ENCODE data around the gene RXFP4. TPM values are rescaled to one million over a fixed set of nuclear protein-coding genes. Genes with fewer than 3 reads are reported as not detected.
"Not testable (repeated sequence)": the region's sequence is repeated elsewhere in the genome, so short reads cannot be mapped to it uniquely, and the experiment has no call there.

RXFP4 gene
- total and polyA plus RNA-seq, 4 donors: not detected

DNA sequence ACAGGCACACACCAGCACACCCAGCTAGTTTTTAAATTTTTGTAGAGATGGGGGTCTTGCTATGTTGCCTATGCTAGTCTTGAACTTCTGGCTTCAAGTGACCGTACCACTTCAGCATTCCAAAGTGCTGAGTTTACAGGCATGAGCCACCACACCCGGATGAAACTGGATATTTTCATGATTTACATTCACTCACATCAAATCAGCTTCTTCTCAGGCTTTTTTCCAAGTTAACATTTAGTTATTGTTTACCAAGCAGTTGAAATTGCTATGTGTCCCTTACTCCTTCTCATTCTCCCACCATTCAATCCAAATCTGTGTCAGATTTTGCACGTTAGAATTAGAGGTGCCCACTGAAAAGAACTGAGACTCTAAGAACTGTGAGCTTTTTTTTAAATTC is 48.6 kb upstream of the RXFP4 start:
- H3K4me3 ChIP-seq (ENCODE audit: low read depth in 1 of 3, low read length in 3 of 3): no peak overlapping the region
- peaks cover 0 to 4% (median 3%) of the 10 kb centered on the region in 4 donors for H3K36me3 ChIP-seq (ENCODE audit: control insufficient read depth in 4 of 4, insufficient read depth in 3 of 4, low read depth in 1 of 4, low read length in 3 of 4)
- H3K4me1 ChIP-seq (ENCODE audit: control insufficient read depth in 4 of 4, insufficient read depth in 4 of 4, low read length in 3 of 4): no peaks in the 10 kb centered on the region
- H3K27me3 ChIP-seq (ENCODE audit: control insufficient read depth in 4 of 4, insufficient read depth in 4 of 4, low read length in 3 of 4): no peaks in the 10 kb centered on the region
- H3K27ac ChIP-seq (ENCODE audit: low read depth in 1 of 2, low read length in 2 of 2): peak overlapping the region in 1 of 2 donors; percentile 36
- DNase-seq (ENCODE audit: low spot score): no peak
- no peak overlapping the region for H3K9ac ChIP-seq (ENCODE audit: low read depth in 1 of 2, low read length in 2 of 2)
- no peaks in the 10 kb centered on the region for H3K9me3 ChIP-seq (ENCODE audit: control insufficient read depth in 4 of 4, low read length in 3 of 4)
- WGBS: 69% methylated on average over 3 of the region's 3 CpGs
- no peak for TF ChIP-seq JUND (IDR thresholded peaks at IDR 0.05)

DNA sequence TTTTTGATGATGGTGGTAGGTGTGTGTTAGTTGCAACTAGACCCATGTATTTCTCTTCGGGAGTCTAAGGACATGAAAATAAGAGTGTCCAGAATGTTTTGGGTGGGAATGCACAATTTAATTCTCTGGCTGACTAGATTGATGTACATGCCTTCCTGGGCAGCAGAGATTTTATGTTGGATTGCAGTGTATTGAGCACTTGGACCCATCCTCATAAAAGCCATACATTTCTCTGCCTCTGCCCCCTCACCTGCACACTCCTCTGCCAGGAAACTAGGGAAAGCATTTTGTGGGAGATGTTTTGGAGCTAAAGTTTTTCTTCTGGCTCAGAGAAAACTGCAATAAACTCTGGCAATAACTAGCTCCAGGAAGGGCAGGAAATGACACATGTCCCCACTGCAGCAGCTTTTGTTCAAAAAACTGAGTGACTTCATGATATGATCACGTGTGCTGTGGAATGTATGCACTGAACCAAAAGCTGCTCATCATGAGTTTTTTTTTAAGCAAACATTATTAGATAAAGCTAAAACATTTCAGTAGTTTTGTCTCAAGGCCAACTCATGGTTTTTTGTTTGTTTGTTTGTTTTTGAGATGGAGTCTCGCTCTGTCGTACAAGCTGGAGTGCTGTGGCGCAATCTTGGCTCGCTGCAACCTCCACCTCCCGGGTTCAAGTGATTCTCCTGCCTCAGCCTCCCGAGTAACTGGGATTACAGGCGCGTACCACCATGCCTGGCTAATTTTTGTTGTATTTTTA is 47.9 kb upstream of the RXFP4 start:
- Histone ChIP-seq H3K9me3 (ENCODE audit: control insufficient read depth in 4 of 4, low read length in 3 of 4) (no peaks in the 10 kb centered on the region), H3K27ac (ENCODE audit: low read depth in 1 of 2, low read length in 2 of 2) (peak overlapping the region; percentile 36 to 49), H3K4me3 (ENCODE audit: low read depth in 1 of 3, low read length in 3 of 3) (no peak overlapping the region), H3K27me3 (ENCODE audit: control insufficient read depth in 4 of 4, insufficient read depth in 4 of 4, low read length in 3 of 4) (no peaks in the 10 kb centered on the region), H3K36me3 (ENCODE audit: control insufficient read depth in 4 of 4, insufficient read depth in 3 of 4, low read depth in 1 of 4, low read length in 3 of 4) (peaks cover 0 to 4% (median 3%) of the 10 kb centered on the region in 4 donors), H3K9ac (ENCODE audit: low read depth in 1 of 2, low read length in 2 of 2) (no peak overlapping the region), H3K4me1 (ENCODE audit: control insufficient read depth in 4 of 4, insufficient read depth in 4 of 4, low read length in 3 of 4) (no peaks in the 10 kb centered on the region)
- TF ChIP-seq SP1 (IDR thresholded peaks at IDR 0.05) (peak; percentile 12), FOXA1 (IDR thresholded peaks at IDR 0.05) (no peak), JUND (IDR thresholded peaks at IDR 0.05) (peak in 1 of 2 donors; percentile 25)
- WGBS: 63% methylated on average over 10 of the region's 10 CpGs
- DNase-seq (ENCODE audit: low spot score): no peak

DNA sequence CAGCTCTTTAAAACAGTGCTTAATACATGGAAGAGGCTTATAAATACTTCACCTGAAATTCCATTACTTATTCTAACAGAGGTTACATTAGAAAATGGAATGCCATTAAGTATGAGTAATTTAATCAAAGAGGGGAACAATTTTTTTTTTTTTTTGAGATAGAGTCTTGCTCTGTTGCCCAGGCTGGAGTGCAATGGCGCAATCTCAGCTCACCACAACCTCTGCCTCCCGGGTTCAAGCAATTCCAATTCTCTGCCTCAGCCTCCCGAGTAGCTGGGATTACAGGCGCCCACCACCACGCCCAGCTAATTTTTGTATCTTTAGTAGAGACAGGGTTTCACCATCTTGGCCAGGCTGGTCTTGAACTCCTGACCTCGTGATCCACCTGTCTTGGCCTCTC is 45.8 kb upstream of the RXFP4 start:
- not testable (repeated sequence) for H3K9ac ChIP-seq (ENCODE audit: low read depth in 1 of 2, low read length in 2 of 2); H3K4me3 ChIP-seq (ENCODE audit: low read depth in 1 of 3, low read length in 3 of 3); H3K27me3 ChIP-seq (ENCODE audit: control insufficient read depth in 4 of 4, insufficient read depth in 4 of 4, low read length in 3 of 4); H3K9me3 ChIP-seq (ENCODE audit: control insufficient read depth in 4 of 4, low read length in 3 of 4); DNase-seq (ENCODE audit: low spot score); H3K27ac ChIP-seq (ENCODE audit: low read depth in 1 of 2, low read length in 2 of 2); H3K4me1 ChIP-seq (ENCODE audit: control insufficient read depth in 4 of 4, insufficient read depth in 4 of 4, low read length in 3 of 4)
- H3K36me3 ChIP-seq (ENCODE audit: control insufficient read depth in 4 of 4, insufficient read depth in 3 of 4, low read depth in 1 of 4, low read length in 3 of 4): peaks cover 7 to 23% (median 19%) of the 10 kb centered on the region in 4 donors
- WGBS: 95% methylated on average over 6 of the region's 6 CpGs

DNA sequence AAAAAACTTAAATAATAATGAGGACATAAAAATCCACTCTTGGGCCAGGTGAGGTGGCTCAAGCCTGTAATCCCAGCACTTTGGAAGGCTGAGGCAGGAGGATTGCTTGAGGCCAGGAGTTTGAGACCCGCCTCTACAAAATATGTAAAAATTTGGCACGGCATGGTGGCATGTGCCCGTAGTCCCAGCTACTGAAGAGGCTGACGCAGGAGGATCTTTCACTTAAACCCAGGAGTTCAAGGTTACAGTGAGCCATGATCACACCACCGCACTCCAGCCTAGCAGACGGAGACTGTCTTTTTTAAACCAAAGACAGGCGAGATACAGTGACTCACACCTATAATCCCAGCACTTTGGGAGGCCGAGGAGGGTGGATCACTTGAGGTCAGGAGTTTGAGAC is 45.0 kb upstream of the RXFP4 start:
- not testable (repeated sequence) for H3K9me3 ChIP-seq (ENCODE audit: control insufficient read depth in 4 of 4, low read length in 3 of 4); H3K27me3 ChIP-seq (ENCODE audit: control insufficient read depth in 4 of 4, insufficient read depth in 4 of 4, low read length in 3 of 4); DNase-seq (ENCODE audit: low spot score); H3K4me1 ChIP-seq (ENCODE audit: control insufficient read depth in 4 of 4, insufficient read depth in 4 of 4, low read length in 3 of 4); H3K9ac ChIP-seq (ENCODE audit: low read depth in 1 of 2, low read length in 2 of 2); H3K4me3 ChIP-seq (ENCODE audit: low read depth in 1 of 3, low read length in 3 of 3); H3K27ac ChIP-seq (ENCODE audit: low read depth in 1 of 2, low read length in 2 of 2)
- peaks cover 10 to 27% (median 24%) of the 10 kb centered on the region in 4 donors for H3K36me3 ChIP-seq (ENCODE audit: control insufficient read depth in 4 of 4, insufficient read depth in 3 of 4, low read depth in 1 of 4, low read length in 3 of 4)
- 99% methylated on average over 8 of the region's 8 CpGs for WGBS

DNA sequence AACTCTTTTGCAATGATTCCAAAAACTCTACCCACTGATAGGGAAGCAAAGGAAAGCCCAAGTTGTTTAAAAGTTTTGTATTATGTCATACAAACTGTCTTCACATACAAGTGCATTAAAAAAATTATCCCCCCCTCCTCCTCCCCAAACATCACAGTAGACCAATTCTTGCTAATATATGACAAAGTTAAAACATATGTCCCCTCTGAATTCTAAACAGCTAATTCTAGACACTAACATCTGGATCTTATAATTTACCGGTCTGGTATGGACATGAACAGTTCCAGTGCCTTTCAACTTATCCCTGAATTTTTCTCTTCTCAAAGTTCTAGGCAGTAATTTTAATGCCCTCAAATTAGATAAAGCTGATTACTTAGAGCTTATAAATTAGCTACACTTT is 43.7 kb upstream of the RXFP4 start:
- no peak for TF ChIP-seq SP1 (IDR thresholded peaks at IDR 0.05)
- TF ChIP-seq, protein P1, sequence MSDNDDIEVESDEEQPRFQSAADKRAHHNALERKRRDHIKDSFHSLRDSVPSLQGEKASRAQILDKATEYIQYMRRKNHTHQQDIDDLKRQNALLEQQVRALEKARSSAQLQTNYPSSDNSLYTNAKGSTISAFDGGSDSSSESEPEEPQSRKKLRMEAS (IDR thresholded peaks at IDR 0.05): no peak
- no peak for TF ChIP-seq TAF1 (conservative IDR thresholded peaks at IDR 0.05)
- TF ChIP-seq, protein P2, sequence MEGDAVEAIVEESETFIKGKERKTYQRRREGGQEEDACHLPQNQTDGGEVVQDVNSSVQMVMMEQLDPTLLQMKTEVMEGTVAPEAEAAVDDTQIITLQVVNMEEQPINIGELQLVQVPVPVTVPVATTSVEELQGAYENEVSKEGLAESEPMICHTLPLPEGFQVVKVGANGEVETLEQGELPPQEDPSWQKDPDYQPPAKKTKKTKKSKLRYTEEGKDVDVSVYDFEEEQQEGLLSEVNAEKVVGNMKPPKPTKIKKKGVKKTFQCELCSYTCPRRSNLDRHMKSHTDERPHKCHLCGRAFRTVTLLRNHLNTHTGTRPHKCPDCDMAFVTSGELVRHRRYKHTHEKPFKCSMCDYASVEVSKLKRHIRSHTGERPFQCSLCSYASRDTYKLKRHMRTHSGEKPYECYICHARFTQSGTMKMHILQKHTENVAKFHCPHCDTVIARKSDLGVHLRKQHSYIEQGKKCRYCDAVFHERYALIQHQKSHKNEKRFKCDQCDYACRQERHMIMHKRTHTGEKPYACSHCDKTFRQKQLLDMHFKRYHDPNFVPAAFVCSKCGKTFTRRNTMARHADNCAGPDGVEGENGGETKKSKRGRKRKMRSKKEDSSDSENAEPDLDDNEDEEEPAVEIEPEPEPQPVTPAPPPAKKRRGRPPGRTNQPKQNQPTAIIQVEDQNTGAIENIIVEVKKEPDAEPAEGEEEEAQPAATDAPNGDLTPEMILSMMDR (IDR thresholded peaks at IDR 0.05; ENCODE audit: low read depth, low read length, missing input control): no peak
- TF ChIP-seq NR2F2 (IDR thresholded peaks at IDR 0.05): no peak
- no peak for TF ChIP-seq GABPA (IDR thresholded peaks at IDR 0.05 in 1 of 2, conservative IDR thresholded peaks at IDR 0.05 in 1 of 2)
- no peak for TF ChIP-seq JUND (IDR thresholded peaks at IDR 0.05)
- no peak for TF ChIP-seq RAD21 (IDR thresholded peaks at IDR 0.05)
- Histone ChIP-seq H3K4me3 (ENCODE audit: low read depth in 1 of 3, low read length in 3 of 3) (no peak overlapping the region), H3K9me3 (ENCODE audit: control insufficient read depth in 4 of 4, low read length in 3 of 4) (no peaks in the 10 kb centered on the region), H3K9ac (ENCODE audit: low read depth in 1 of 2, low read length in 2 of 2) (no peak overlapping the region), H3K4me1 (ENCODE audit: control insufficient read depth in 4 of 4, insufficient read depth in 4 of 4, low read length in 3 of 4) (no peaks in the 10 kb centered on the region), H3K27ac (ENCODE audit: low read depth in 1 of 2, low read length in 2 of 2) (no peak overlapping the region), H3K36me3 (ENCODE audit: control insufficient read depth in 4 of 4, insufficient read depth in 3 of 4, low read depth in 1 of 4, low read length in 3 of 4) (peaks cover 13 to 34% (median 27%) of the 10 kb centered on the region in 4 donors), H3K27me3 (ENCODE audit: control insufficient read depth in 4 of 4, insufficient read depth in 4 of 4, low read length in 3 of 4) (no peaks in the 10 kb centered on the region)
- no peak for DNase-seq (ENCODE audit: low spot score)
- 93% methylated on average over 1 of the region's 1 CpG for WGBS

All from liver (tissue), 9 donors.